ENCODE data around the gene INTS7.

GRCh38 chr1:212053993-212054392 lies 18.6 kb upstream of the INTS7 start:
- TF ChIP-seq CTCF (IDR thresholded peaks at IDR 0.05) = no peak
- TF ChIP-seq POLR2A (IDR thresholded peaks at IDR 0.05) = no peak
